WERI-Rb-1 (cell line): ENCODE data around the gene FNIP2.

Source experiments
- DNase-seq: peaks from one replicate; pipeline ENCODE4 v3.0.0-alpha.2; 2020
- H3K27ac ChIP-seq: fragments of 250-450 bp; sonication (Bioruptor Pico); 2 replicates; pipeline ENCODE4 v1.5.1; 2020; ENCODE audit warnings: mild to moderate bottlenecking, moderate library complexity
- H3K27me3 ChIP-seq: fragments of 250-450 bp; sonication (Bioruptor Pico); 2 replicates; pipeline ENCODE4 v1.5.1; 2021; ENCODE audit warnings: mild to moderate bottlenecking, low read depth, moderate library complexity; ENCODE audit not compliant: insufficient read depth, severe bottlenecking
- H3K36me3 ChIP-seq: fragments of 250-450 bp; sonication (Bioruptor Pico); 2 replicates; pipeline ENCODE4 v1.5.1; 2020; ENCODE audit warnings: mild to moderate bottlenecking, moderate library complexity
- H3K4me3 ChIP-seq: 2 replicates; pipeline ENCODE4 v1.5.1; 2011; ENCODE audit warnings: low read depth, mild to moderate bottlenecking, control low read depth, low read length
- H3K9me3 ChIP-seq: fragments of 250-450 bp; sonication (Bioruptor Pico); 2 replicates; pipeline ENCODE4 v1.5.1; 2021; ENCODE audit warnings: mild to moderate bottlenecking, moderate library complexity; ENCODE audit not compliant: severe bottlenecking
- CTCF ChIP-seq: IDR thresholded peaks from 2 replicates; pipeline ENCODE4 v1.5.1; 2011; ENCODE audit warnings: low read depth, mild to moderate bottlenecking, control low read depth, inconsistent platforms, low read length

Gene FNIP2

GRCh38 chr4:158798062-158798461 is 29.2 kb downstream of the FNIP2 start:
- no peak for TF ChIP-seq CTCF
- H3K9me3 ChIP-seq: no peaks in the 10 kb centered on the region
- H3K27me3 ChIP-seq: no peaks in the 10 kb centered on the region
- H3K4me3 ChIP-seq: no peak overlapping the region
- H3K27ac ChIP-seq: no peak overlapping the region
- H3K36me3 ChIP-seq: no peaks in the 10 kb centered on the region; the same call in 1 of the 2 replicates
- DNase-seq: no peak

- Histone ChIP-seq H3K4me3 (no peak overlapping the region), H3K27me3 (no peaks in the 10 kb centered on the region), H3K36me3 (no peaks in the 10 kb centered on the region; the same call in 1 of the 2 replicates), H3K27ac (no peak overlapping the region), H3K9me3 (no peaks in the 10 kb centered on the region)
- TF ChIP-seq CTCF: no peak
- no peak for DNase-seq
Measured at GRCh38 chr4:158799013-158799770, 30.4 kb downstream of the FNIP2 start.

GRCh38 chr4:158799856-158800255 is 31.0 kb downstream of the FNIP2 start:
- no peak for TF ChIP-seq CTCF
- H3K9me3 ChIP-seq: no peaks in the 10 kb centered on the region
- no peak overlapping the region for H3K4me3 ChIP-seq
- H3K27me3 ChIP-seq: no peaks in the 10 kb centered on the region
- no peak for DNase-seq
- H3K36me3 ChIP-seq: no peaks in the 10 kb centered on the region; the same call in 1 of the 2 replicates
- H3K27ac ChIP-seq: no peak overlapping the region

GRCh38 chr4:158801066-158801465 is 32.2 kb downstream of the FNIP2 start:
- TF ChIP-seq CTCF: no peak
- Histone ChIP-seq H3K36me3 (no peaks in the 10 kb centered on the region), H3K27ac (no peak overlapping the region), H3K4me3 (no peak overlapping the region), H3K27me3 (no peaks in the 10 kb centered on the region), H3K9me3 (no peaks in the 10 kb centered on the region)
- no peak for DNase-seq

GRCh38 chr4:158801677-158802076 is 32.9 kb downstream of the FNIP2 start:
- H3K9me3 ChIP-seq: no peaks in the 10 kb centered on the region
- no peak for TF ChIP-seq CTCF
- no peak for DNase-seq
- H3K36me3 ChIP-seq: no peaks in the 10 kb centered on the region
- no peak overlapping the region for H3K4me3 ChIP-seq
- H3K27ac ChIP-seq: no peak overlapping the region
- no peaks in the 10 kb centered on the region for H3K27me3 ChIP-seq

- Histone ChIP-seq H3K4me3 (no peak overlapping the region), H3K27me3 (no peaks in the 10 kb centered on the region), H3K27ac (no peak overlapping the region), H3K9me3 (no peaks in the 10 kb centered on the region), H3K36me3 (no peaks in the 10 kb centered on the region)
- no peak for DNase-seq
- TF ChIP-seq CTCF: no peak
Measured at GRCh38 chr4:158802914-158803313, 34.1 kb downstream of the FNIP2 start.
